Astrocyte (in vitro differentiated cells and primary cell): ENCODE data around the gene MUC6.

Experiments
- EZH2 ChIP-seq: IDR thresholded peaks from 2 replicates; pipeline ENCODE4 v1.6.1; 2012; ENCODE audit warnings: mild to moderate bottlenecking, low read length, inconsistent platforms; ENCODE audit not compliant: insufficient read depth
- TF ChIP-seq, protein P1 (sequence below): IDR thresholded peaks from 2 replicates; pipeline ENCODE4 v1.5.1; 2011; ENCODE audit warnings: low read depth, mild to moderate bottlenecking, inconsistent platforms, low read length, moderate library complexity; ENCODE audit not compliant: insufficient read depth

GRCh38 chr11:963852-964251 is 72.7 kb downstream of the MUC6 start:
- TF ChIP-seq, protein P1, sequence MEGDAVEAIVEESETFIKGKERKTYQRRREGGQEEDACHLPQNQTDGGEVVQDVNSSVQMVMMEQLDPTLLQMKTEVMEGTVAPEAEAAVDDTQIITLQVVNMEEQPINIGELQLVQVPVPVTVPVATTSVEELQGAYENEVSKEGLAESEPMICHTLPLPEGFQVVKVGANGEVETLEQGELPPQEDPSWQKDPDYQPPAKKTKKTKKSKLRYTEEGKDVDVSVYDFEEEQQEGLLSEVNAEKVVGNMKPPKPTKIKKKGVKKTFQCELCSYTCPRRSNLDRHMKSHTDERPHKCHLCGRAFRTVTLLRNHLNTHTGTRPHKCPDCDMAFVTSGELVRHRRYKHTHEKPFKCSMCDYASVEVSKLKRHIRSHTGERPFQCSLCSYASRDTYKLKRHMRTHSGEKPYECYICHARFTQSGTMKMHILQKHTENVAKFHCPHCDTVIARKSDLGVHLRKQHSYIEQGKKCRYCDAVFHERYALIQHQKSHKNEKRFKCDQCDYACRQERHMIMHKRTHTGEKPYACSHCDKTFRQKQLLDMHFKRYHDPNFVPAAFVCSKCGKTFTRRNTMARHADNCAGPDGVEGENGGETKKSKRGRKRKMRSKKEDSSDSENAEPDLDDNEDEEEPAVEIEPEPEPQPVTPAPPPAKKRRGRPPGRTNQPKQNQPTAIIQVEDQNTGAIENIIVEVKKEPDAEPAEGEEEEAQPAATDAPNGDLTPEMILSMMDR = no peak
- TF ChIP-seq EZH2 = no peak
